ENCODE measurements around the gene NUDT4. TPM values are rescaled to one million over a fixed set of nuclear protein-coding genes. Genes with fewer than 3 reads are reported as not detected.

Gene NUDT4
- total RNA-seq, 2 experiments from 2014 or later, result 26.4 to 32.4 TPM

DNA sequence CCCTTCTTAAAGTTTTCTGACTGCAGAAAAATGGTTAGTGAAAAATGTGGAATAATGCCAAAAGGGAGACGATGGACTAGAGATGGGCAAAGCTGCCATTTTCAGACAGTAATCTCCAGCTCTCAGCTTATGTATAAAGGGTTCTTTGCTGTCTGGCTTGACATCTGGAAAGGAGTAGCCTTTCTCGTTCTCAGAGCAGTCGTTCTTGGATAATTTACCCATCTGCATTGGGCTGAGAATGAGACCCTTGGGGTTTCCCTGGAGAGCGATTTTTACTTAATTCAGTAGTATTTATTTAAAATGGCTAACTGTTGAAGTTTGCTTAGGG is 1.2 kb downstream of the NUDT4 start:
- no peak for TF ChIP-seq EZH2phosphoT487 (IDR thresholded peaks at IDR 0.05; ENCODE audit: borderline replicate concordance, low read depth, low read length)
- TF ChIP-seq, protein P1, sequence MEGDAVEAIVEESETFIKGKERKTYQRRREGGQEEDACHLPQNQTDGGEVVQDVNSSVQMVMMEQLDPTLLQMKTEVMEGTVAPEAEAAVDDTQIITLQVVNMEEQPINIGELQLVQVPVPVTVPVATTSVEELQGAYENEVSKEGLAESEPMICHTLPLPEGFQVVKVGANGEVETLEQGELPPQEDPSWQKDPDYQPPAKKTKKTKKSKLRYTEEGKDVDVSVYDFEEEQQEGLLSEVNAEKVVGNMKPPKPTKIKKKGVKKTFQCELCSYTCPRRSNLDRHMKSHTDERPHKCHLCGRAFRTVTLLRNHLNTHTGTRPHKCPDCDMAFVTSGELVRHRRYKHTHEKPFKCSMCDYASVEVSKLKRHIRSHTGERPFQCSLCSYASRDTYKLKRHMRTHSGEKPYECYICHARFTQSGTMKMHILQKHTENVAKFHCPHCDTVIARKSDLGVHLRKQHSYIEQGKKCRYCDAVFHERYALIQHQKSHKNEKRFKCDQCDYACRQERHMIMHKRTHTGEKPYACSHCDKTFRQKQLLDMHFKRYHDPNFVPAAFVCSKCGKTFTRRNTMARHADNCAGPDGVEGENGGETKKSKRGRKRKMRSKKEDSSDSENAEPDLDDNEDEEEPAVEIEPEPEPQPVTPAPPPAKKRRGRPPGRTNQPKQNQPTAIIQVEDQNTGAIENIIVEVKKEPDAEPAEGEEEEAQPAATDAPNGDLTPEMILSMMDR (conservative IDR thresholded peaks at IDR 0.05; ENCODE audit: low read length), result no peak
- intact Hi-C loops (cut with micrococcal nuclease; ENCODE audit: unreplicated experiment), result loop anchor here (2.0 to 5.0 kb wide), 2 partner anchors 132 to 450 kb away; partner anchors contain the start of gene EEA1
- no peaks in the 10 kb centered on the region for H3K9me2 ChIP-seq (ENCODE audit: insufficient read depth, low read length)
- peak overlapping the region; percentile 75 for H3K4me3 ChIP-seq (ENCODE audit: low read depth, low read length, poor library complexity, severe bottlenecking)
- peak overlapping the region; percentile 78 for H3K4me2 ChIP-seq (ENCODE audit: low read length)
- H3K27ac ChIP-seq (ENCODE audit: low read depth, low read length, poor library complexity, severe bottlenecking), result peak overlapping the region; percentile 71
- BruUV-seq (replicated peaks), result no TSS peak
- H3K9me3 ChIP-seq (ENCODE audit: low read length), result no peaks in the 10 kb centered on the region
- H3K4me1 ChIP-seq (ENCODE audit: insufficient read depth, low read length, poor library complexity, severe bottlenecking), result peaks cover 23% of the 10 kb centered on the region
- H2AFZ ChIP-seq (ENCODE audit: low read length), result peak overlapping the region; percentile 9; the same call in 1 of the 2 replicates
- peaks cover 27% of the 10 kb centered on the region for H4K20me1 ChIP-seq (ENCODE audit: insufficient read depth, low read length)
- peak; percentile 38 for DNase-seq (ENCODE audit: low spot score)
- POLR2A ChIA-PET, result interaction anchor here (1.0 to 1.1 kb wide), 2 partner anchors 32 to 401 kb away, joined by 3 to 4 read pairs; no protein-coding TSS in a partner anchor
- CTCF ChIA-PET (ENCODE audit: unreplicated experiment), result no interaction called here
- peaks cover 9% of the 10 kb centered on the region; the same call in 1 of the 2 replicates for H3K36me3 ChIP-seq (ENCODE audit: insufficient read depth, low read length)
- peaks cover 51% of the 10 kb centered on the region for H3K79me2 ChIP-seq (ENCODE audit: insufficient read depth, low read depth, low read length)

DNA sequence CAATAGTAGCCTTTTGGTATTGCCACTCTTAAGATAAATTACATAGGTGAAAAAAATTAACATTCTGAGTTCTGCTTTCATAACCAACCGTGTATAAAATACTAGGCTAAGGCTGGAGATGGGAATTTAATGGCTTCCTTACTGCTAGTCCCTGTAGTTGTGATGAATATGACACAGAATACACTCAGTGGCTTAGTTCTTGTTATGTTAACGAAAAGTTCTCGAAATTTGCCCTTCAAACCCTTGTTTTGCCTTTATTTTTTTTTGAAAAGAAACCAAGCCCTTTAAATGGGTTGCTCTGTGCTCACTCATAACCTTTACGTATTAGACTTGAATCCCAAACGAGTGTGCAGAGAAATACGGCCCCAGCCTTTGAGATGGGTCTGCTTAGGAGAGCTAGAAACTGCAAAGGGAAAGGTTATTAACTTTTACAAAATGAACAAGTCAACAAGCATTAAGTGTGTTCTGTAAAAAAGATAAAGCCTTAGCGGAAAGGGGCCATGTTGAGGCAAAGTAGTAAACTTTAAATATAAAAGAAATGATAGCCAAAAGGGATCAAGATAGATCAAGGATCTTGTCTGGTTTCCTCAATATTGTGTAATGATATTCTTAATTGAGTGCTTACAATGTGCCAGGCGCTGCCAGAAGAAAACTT is 1.7 kb downstream of the NUDT4 start:
- H3K4me2 ChIP-seq (ENCODE audit: low read length), result peak overlapping the region; percentile 78
- H3K79me2 ChIP-seq (ENCODE audit: insufficient read depth, low read depth, low read length), result peaks cover 51% of the 10 kb centered on the region
- no peak for DNase-seq (ENCODE audit: low spot score)
- peaks cover 10% of the 10 kb centered on the region; the same call in 1 of the 2 replicates for H3K36me3 ChIP-seq (ENCODE audit: insufficient read depth, low read length)
- peak overlapping the region; percentile 75 for H3K4me3 ChIP-seq (ENCODE audit: low read depth, low read length, poor library complexity, severe bottlenecking)
- H3K4me1 ChIP-seq (ENCODE audit: insufficient read depth, low read length, poor library complexity, severe bottlenecking), result peaks cover 23% of the 10 kb centered on the region
- no peaks in the 10 kb centered on the region for H3K9me2 ChIP-seq (ENCODE audit: insufficient read depth, low read length)
- intact Hi-C loops (cut with micrococcal nuclease; ENCODE audit: unreplicated experiment), result loop anchor here (2.0 to 5.0 kb wide), 2 partner anchors 132 to 451 kb away; partner anchors contain the start of gene EEA1
- no peak overlapping the region for H3K27ac ChIP-seq (ENCODE audit: low read depth, low read length, poor library complexity, severe bottlenecking)
- TF ChIP-seq EZH2phosphoT487 (IDR thresholded peaks at IDR 0.05; ENCODE audit: borderline replicate concordance, low read depth, low read length), result no peak
- TF ChIP-seq, protein P1 (conservative IDR thresholded peaks at IDR 0.05; ENCODE audit: low read length), result no peak
- peak overlapping the region; percentile 9; the same call in 1 of the 2 replicates for H2AFZ ChIP-seq (ENCODE audit: low read length)
- TSS peak; percentile 75 for BruUV-seq (replicated peaks)
- H4K20me1 ChIP-seq (ENCODE audit: insufficient read depth, low read length), result peaks cover 27% of the 10 kb centered on the region
- no peaks in the 10 kb centered on the region for H3K9me3 ChIP-seq (ENCODE audit: low read length)
- ChIA-PET CTCF (ENCODE audit: unreplicated experiment) (no interaction called here), POLR2A (interaction anchor here (1.0 to 3.1 kb wide), 4 partner anchors 19 to 402 kb away, joined by 3 to 24 read pairs (median 4); no protein-coding TSS in a partner anchor)

DNA sequence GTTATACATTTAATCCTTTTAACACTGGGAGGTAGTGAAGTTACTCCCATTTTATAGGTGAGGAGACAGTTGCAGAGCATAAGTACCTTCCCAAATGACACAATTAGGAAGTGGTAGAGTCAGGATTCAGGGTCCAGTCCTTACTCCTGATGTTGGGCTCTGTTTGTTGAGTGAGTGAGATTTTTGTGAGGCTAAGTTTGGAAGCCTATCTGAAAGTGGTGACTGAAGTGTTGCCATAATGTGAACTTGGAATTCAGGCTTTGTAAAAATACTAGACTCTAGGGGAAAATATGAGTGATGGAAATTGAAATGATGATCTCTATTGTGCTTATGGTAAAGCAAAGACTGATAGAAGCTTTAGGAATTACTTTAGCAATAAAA is 2.2 kb downstream of the NUDT4 start:
- DNase-seq (ENCODE audit: low spot score), result no peak
- Histone ChIP-seq H4K20me1 (ENCODE audit: insufficient read depth, low read length) (peaks cover 27% of the 10 kb centered on the region), H3K9me3 (ENCODE audit: low read length) (no peaks in the 10 kb centered on the region), H3K4me2 (ENCODE audit: low read length) (peak overlapping the region; percentile 78), H3K9me2 (ENCODE audit: insufficient read depth, low read length) (no peaks in the 10 kb centered on the region), H3K79me2 (ENCODE audit: insufficient read depth, low read depth, low read length) (peaks cover 53% of the 10 kb centered on the region), H2AFZ (ENCODE audit: low read length) (no peak overlapping the region), H3K36me3 (ENCODE audit: insufficient read depth, low read length) (peaks cover 11% of the 10 kb centered on the region; the same call in 1 of the 2 replicates), H3K27ac (ENCODE audit: low read depth, low read length, poor library complexity, severe bottlenecking) (no peak overlapping the region), H3K4me1 (ENCODE audit: insufficient read depth, low read length, poor library complexity, severe bottlenecking) (peaks cover 23% of the 10 kb centered on the region), H3K4me3 (ENCODE audit: low read depth, low read length, poor library complexity, severe bottlenecking) (peak overlapping the region; percentile 75)
- POLR2A ChIA-PET, result interaction anchor here (1.1 to 3.2 kb wide), 5 partner anchors 17 to 392 kb away, joined by 3 to 24 read pairs (median 5); no protein-coding TSS in a partner anchor
- CTCF ChIA-PET (ENCODE audit: unreplicated experiment), result interaction anchor here (1.6 kb wide), 1 partner anchor 10 kb away, joined by 6 read pairs; no protein-coding TSS in a partner anchor
- no TSS peak for BruUV-seq (replicated peaks)
- intact Hi-C loops (cut with micrococcal nuclease; ENCODE audit: unreplicated experiment), result loop anchor here (1.0 to 5.0 kb wide), 5 partner anchors 133 to 451 kb away; partner anchors contain the start of gene EEA1
- no peak for TF ChIP-seq EZH2phosphoT487 (IDR thresholded peaks at IDR 0.05; ENCODE audit: borderline replicate concordance, low read depth, low read length)
- TF ChIP-seq, protein P1 (conservative IDR thresholded peaks at IDR 0.05; ENCODE audit: low read length), result no peak
